ENCODE measurements around the gene LAMTOR2.

- no peak for TF ChIP-seq CTCF (conservative IDR thresholded peaks at IDR 0.05)
- TF ChIP-seq ZFX (IDR thresholded peaks at IDR 0.05) = no peak
Measured at GRCh38 chr1:156101880-156102279, 47.3 kb downstream of the LAMTOR2 start.

Measured in C4-2B (cell line).